Stimulated activated CD8-positive, alpha-beta memory T cell treated with anti-CD3 and anti-CD28 coated beads, Interleukin-15, amount 100 ng/mL, for 4 hours (primary cell): ENCODE results near the gene DMAC1.

Experiments used
- DNase-seq, 2 donors: peaks; one replicate each; pipeline ENCODE4 v3.0.0-alpha.2; 2020; ENCODE audit warnings: low read depth in 2 of 2

The DMAC1 gene

GRCh38 chr9:7799234-7799943 is at the start of gene DMAC1:
Gene DMAC1, minus strand, starts transcription at chr9:7799778. Its CDS starts 44 bp downstream, at chr9:7799734.
- peak; percentile 53 to 55 for DNase-seq

- DNase-seq = no peak
Measured at GRCh38 chr9:7849362-7849761, 49.8 kb upstream of the DMAC1 start.

- no peak for DNase-seq
Measured at GRCh38 chr9:7848498-7848897, 48.9 kb upstream of the DMAC1 start.

GRCh38 chr9:7844242-7844641 is 44.7 kb upstream of the DMAC1 start:
- no peak for DNase-seq

GRCh38 chr9:7841831-7842230 is 42.3 kb upstream of the DMAC1 start:
- DNase-seq = no peak

- DNase-seq = no peak
Measured at GRCh38 chr9:7834531-7834930, 35.0 kb upstream of the DMAC1 start.

- DNase-seq = no peak
Measured at GRCh38 chr9:7828334-7828733, 28.8 kb upstream of the DMAC1 start.

GRCh38 chr9:7827792-7828191 is 28.2 kb upstream of the DMAC1 start:
- DNase-seq = no peak

- DNase-seq = no peak
Measured at GRCh38 chr9:7827056-7827455, 27.5 kb upstream of the DMAC1 start.

GRCh38 chr9:7823651-7824050 is 24.1 kb upstream of the DMAC1 start:
- DNase-seq = no peak

- no peak for DNase-seq
Measured at GRCh38 chr9:7819984-7820383, 20.4 kb upstream of the DMAC1 start.

- DNase-seq = no peak
Measured at GRCh38 chr9:7816021-7816420, 16.4 kb upstream of the DMAC1 start.

- no peak for DNase-seq
Measured at GRCh38 chr9:7813030-7813429, 13.5 kb upstream of the DMAC1 start.

- DNase-seq = no peak
Measured at GRCh38 chr9:7811677-7812076, 12.1 kb upstream of the DMAC1 start.

GRCh38 chr9:7802666-7803065 is 3.1 kb upstream of the DMAC1 start:
- DNase-seq = no peak

GRCh38 chr9:7799944-7800285 is 337 bp upstream of the DMAC1 start:
- DNase-seq = no peak

GRCh38 chr9:7794196-7794595 is 5.4 kb downstream of the DMAC1 start:
- no peak for DNase-seq

- no peak for DNase-seq
Measured at GRCh38 chr9:7791394-7791793, 8.2 kb downstream of the DMAC1 start.

GRCh38 chr9:7790819-7791182 is 8.8 kb downstream of the DMAC1 start:
- DNase-seq = no peak

GRCh38 chr9:7790022-7790818 is 9.4 kb downstream of the DMAC1 start:
- no peak for DNase-seq

GRCh38 chr9:7788772-7789171 is 10.8 kb downstream of the DMAC1 start:
- DNase-seq = no peak

- no peak for DNase-seq
Measured at GRCh38 chr9:7785813-7786212, 13.8 kb downstream of the DMAC1 start.

GRCh38 chr9:7784472-7784871 is 15.1 kb downstream of the DMAC1 start:
- no peak for DNase-seq
